ENCODE data around the gene EPB41L4A. TPM values are rescaled to one million over a fixed set of nuclear protein-coding genes. Genes with fewer than 3 reads are reported as not detected.

The EPB41L4A gene
- total and polyA plus RNA-seq, 9 donors, result 2.7 to 12.3 (median 7.9) TPM

DNA sequence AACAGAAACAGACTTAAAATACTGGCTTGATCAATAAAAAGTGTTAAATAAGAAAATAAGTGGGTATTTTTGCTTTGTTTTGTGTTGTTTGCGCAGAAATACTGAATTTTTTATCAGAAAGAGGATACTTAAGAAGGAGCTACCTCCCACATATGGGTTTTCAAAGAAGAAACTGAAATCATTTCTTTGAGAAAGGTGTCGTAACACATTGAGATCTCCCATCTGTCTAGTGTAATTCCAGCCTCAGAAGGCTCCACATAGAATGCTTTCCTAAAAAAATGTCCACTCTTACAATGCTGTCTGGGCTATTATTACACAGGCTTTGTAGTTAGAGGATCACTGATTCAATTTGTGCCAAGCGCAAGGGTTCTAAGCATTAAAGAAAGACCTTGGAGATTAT, 226.2 kb downstream of the EPB41L4A start:
- Histone ChIP-seq H3K4me3 (no peak overlapping the region), H3K27me3 (no peaks in the 10 kb centered on the region), H3K27ac (no peak overlapping the region), H3K4me1 (ENCODE audit: insufficient read depth) (peaks cover 2% of the 10 kb centered on the region), H3K36me3 (no peaks in the 10 kb centered on the region), H3K9me3 (no peaks in the 10 kb centered on the region)
- TF ChIP-seq POLR2A (IDR thresholded peaks at IDR 0.05), result no peak
- intact Hi-C loops (cut with DNase I), result no loop called here
- DNase-seq, result no peak
- 46 to 59% (median 50%) methylated on average over 3 of the region's 3 CpGs for WGBS, 3 donors

DNA sequence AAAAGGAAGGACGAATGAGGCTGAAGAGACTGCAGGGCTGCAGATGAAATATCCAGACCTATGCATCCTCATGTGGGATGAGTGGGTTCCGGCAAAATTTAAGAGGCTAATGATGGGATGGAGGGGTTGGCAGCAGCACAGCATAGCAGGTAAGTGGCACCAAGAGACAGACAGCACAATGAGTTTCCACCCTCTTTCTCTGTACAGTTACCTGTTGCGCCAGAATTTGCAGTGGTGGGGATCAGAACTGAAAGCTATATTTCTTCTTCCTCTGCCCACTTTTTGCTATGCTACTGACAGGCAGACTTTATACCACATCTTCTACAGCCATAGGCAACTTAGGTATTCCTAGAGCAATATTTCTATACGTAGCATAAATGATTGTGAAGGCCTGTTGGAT, 227.0 kb downstream of the EPB41L4A start:
- DNase-seq, result no peak
- TF ChIP-seq EP300 (IDR thresholded peaks at IDR 0.05) (no peak), POLR2A (IDR thresholded peaks at IDR 0.05) (no peak)
- TF ChIP-seq, protein P1, sequence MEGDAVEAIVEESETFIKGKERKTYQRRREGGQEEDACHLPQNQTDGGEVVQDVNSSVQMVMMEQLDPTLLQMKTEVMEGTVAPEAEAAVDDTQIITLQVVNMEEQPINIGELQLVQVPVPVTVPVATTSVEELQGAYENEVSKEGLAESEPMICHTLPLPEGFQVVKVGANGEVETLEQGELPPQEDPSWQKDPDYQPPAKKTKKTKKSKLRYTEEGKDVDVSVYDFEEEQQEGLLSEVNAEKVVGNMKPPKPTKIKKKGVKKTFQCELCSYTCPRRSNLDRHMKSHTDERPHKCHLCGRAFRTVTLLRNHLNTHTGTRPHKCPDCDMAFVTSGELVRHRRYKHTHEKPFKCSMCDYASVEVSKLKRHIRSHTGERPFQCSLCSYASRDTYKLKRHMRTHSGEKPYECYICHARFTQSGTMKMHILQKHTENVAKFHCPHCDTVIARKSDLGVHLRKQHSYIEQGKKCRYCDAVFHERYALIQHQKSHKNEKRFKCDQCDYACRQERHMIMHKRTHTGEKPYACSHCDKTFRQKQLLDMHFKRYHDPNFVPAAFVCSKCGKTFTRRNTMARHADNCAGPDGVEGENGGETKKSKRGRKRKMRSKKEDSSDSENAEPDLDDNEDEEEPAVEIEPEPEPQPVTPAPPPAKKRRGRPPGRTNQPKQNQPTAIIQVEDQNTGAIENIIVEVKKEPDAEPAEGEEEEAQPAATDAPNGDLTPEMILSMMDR (IDR thresholded peaks at IDR 0.05), result no peak
- Histone ChIP-seq H3K9me3 (no peaks in the 10 kb centered on the region), H3K36me3 (no peaks in the 10 kb centered on the region), H3K27me3 (no peaks in the 10 kb centered on the region), H3K4me3 (no peak overlapping the region), H3K4me1 (ENCODE audit: insufficient read depth) (peaks cover 2% of the 10 kb centered on the region), H3K27ac (no peak overlapping the region)
- WGBS, 3 donors, result 92 to 94% (median 93%) methylated on average over 4 of the region's 4 CpGs
- intact Hi-C loops (cut with DNase I), result no loop called here

DNA sequence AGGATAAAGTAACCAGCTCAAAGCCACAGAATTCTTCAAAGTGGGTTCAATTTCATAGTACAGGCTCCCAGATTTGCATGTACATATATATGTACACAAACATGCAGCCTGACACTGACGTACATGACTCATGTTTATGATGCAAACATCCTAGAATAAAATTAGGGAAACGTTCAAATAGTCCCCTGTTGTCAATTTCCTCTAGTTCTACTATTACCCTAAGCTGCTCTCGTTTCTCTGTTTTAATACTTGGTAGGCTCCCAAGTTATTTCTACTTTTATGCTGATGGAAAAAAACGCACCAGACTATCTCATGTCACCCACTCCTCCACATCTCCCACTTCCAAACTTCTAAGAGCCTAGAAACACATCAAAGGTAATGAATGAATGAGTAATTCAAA, 229.7 kb downstream of the EPB41L4A start:
- H3K27me3 ChIP-seq, result no peaks in the 10 kb centered on the region
- no peaks in the 10 kb centered on the region for H3K9me3 ChIP-seq
- no peak overlapping the region for H3K27ac ChIP-seq
- 39 to 46% (median 43%) methylated on average over 4 of the region's 4 CpGs for WGBS, 3 donors
- DNase-seq, result no peak
- H3K36me3 ChIP-seq, result no peaks in the 10 kb centered on the region
- no peaks in the 10 kb centered on the region for H3K4me1 ChIP-seq (ENCODE audit: insufficient read depth)
- no peak for TF ChIP-seq EP300 (IDR thresholded peaks at IDR 0.05)
- TF ChIP-seq POLR2A (IDR thresholded peaks at IDR 0.05), result no peak
- TF ChIP-seq, protein P1 (IDR thresholded peaks at IDR 0.05), result no peak
- no peak overlapping the region for H3K4me3 ChIP-seq
- intact Hi-C loops (cut with DNase I), result no loop called here

GRCh38 chr5:112186401-112186990, 232.6 kb downstream of the EPB41L4A start:
- WGBS, 3 donors, result 72 to 77% (median 74%) methylated on average over 4 of the region's 4 CpGs
- intact Hi-C loops (cut with DNase I), result no loop called here
- no peaks in the 10 kb centered on the region for H3K36me3 ChIP-seq

DNA sequence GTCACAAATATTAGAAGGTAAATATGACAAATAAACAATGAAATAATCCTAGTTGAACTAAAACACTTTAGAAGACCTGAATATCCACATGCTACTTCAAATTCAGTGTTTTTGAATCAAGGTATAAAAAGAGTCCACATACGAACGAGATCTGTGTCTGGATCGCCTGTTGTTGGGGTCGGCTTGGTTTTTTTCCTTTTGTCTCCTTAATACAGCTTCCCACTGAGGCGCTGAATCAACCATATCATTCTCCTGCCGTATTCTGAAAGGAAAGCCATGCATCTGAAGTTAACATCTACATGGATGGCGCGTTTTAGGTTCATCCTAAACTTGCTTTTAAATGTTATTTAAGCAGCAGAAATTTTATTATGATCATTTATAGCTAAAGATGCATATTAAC, 235.2 kb downstream of the EPB41L4A start:
- no peak for TF ChIP-seq EP300 (IDR thresholded peaks at IDR 0.05)
- TF ChIP-seq, protein P1 (IDR thresholded peaks at IDR 0.05), result no peak
- intact Hi-C loops (cut with DNase I), result no loop called here
- no peaks in the 10 kb centered on the region for H3K9me3 ChIP-seq
- H3K27me3 ChIP-seq, result no peaks in the 10 kb centered on the region
- no peak overlapping the region for H3K4me3 ChIP-seq
- no peaks in the 10 kb centered on the region for H3K36me3 ChIP-seq
- no peak for DNase-seq
- H3K27ac ChIP-seq, result no peak overlapping the region
- H3K4me1 ChIP-seq (ENCODE audit: insufficient read depth), result no peaks in the 10 kb centered on the region
- WGBS, 3 donors, result 93 to 94% (median 93%) methylated on average over 8 of the region's 8 CpGs

More at GRCh38 chr5:112186401-112186990, 232.6 kb downstream of the EPB41L4A start:
- H3K9me3 ChIP-seq, result no peaks in the 10 kb centered on the region
- no peaks in the 10 kb centered on the region for H3K27me3 ChIP-seq
- no peak overlapping the region for H3K27ac ChIP-seq
- no peak for DNase-seq
- H3K4me3 ChIP-seq, result no peak overlapping the region
- TF ChIP-seq EP300 (IDR thresholded peaks at IDR 0.05) (no peak), POLR2A (IDR thresholded peaks at IDR 0.05) (no peak)
- TF ChIP-seq, protein P1 (IDR thresholded peaks at IDR 0.05), result no peak
- H3K4me1 ChIP-seq (ENCODE audit: insufficient read depth), result no peaks in the 10 kb centered on the region

Measured in ovary (tissue), 9 donors.